ENCODE data around the gene GIMAP2.
A peak's percentile ranks its signal among the peaks of the same experiment; 100 is the strongest.

DNA sequence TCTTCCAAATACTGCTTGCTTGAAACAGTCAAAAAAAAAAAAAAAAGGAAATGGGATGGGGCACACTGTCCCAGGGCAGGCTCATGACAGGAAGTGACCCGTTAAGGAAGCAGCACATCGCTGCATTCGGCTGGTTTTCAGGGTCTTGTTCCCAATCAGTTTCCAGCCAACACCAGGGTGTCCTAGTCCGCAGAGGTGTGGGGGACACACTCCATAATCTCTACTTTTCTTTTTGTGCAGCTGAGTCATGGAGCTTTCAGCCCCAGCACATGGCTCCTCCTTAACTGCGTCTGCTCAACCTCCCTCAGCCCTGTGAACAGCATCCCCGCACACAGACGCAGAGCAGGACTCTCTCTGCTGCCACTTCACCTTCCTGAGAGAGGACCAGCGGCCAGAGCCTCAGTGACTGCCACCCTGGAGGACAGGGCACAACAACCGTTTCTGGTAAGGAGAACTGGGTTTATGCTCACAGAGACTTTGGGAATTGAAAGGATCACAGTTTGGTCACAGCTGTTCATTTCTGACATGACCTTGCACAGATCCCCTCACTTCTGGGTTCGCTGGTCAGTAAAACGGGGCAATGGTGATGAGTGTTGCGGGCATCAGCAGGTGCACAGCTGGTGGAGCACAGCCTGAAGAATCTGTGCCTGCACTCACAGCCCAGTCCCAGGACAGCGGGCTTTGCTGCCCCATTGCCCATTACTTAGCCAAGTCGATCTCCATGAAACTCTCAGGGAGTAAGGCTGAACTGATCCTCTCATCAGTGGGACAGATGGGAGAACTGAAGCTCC lies 52.0 kb downstream of the GIMAP2 start, which contains the start of gene GIMAP5:
- TF ChIP-seq, protein P1, sequence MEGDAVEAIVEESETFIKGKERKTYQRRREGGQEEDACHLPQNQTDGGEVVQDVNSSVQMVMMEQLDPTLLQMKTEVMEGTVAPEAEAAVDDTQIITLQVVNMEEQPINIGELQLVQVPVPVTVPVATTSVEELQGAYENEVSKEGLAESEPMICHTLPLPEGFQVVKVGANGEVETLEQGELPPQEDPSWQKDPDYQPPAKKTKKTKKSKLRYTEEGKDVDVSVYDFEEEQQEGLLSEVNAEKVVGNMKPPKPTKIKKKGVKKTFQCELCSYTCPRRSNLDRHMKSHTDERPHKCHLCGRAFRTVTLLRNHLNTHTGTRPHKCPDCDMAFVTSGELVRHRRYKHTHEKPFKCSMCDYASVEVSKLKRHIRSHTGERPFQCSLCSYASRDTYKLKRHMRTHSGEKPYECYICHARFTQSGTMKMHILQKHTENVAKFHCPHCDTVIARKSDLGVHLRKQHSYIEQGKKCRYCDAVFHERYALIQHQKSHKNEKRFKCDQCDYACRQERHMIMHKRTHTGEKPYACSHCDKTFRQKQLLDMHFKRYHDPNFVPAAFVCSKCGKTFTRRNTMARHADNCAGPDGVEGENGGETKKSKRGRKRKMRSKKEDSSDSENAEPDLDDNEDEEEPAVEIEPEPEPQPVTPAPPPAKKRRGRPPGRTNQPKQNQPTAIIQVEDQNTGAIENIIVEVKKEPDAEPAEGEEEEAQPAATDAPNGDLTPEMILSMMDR (IDR thresholded peaks at IDR 0.05 in 8 of 11, conservative IDR thresholded peaks at IDR 0.05 in 3 of 11) = no peak
- TF ChIP-seq POLR2A (IDR thresholded peaks at IDR 0.05) = peak in 1 of 3 donors; percentile 38
